ENCODE results near the gene ERAP2.

GRCh38 chr5:96836817-96837216, 39.5 kb upstream of the ERAP2 start:
- TF ChIP-seq POLR2A (IDR thresholded peaks at IDR 0.05) (no peak), CTCF (IDR thresholded peaks at IDR 0.05) (no peak)
